HCT116 (cell line): ENCODE results near the gene FKBP5. TPM values are rescaled to one million over a fixed set of nuclear protein-coding genes. Genes with fewer than 3 reads are reported as not detected.

ENCODE experiments used
- ATAC-seq: fragments of 200-7000 bp; cut with Tn5 transposase; 2 replicates; pipeline ENCODE4 v1.9.1; 2020; ENCODE audit warnings: mild to moderate bottlenecking, moderate library complexity
- BruUV-seq: library from RNA; stranded (reverse); fragments of 400-500 nt; replicated peaks from 2 replicates; lab custom pipeline; 2021; lab: Mats Ljungman, UMichigan
- CTCF ChIA-PET: fragments of 300-600 bp; sonication (Branson Sonifier 250); formaldehyde crosslinking; loops from one replicate; lab custom pipeline; 2021; ENCODE audit warnings: antibody characterized with exemption; lab: Charles Lee
- POLR2A ChIA-PET: fragments of 300-600, 350-600 bp; sonication (Branson Sonifier 250); formaldehyde crosslinking; loops from one replicate; lab custom pipeline; 2021; ENCODE audit warnings: antibody characterized with exemption; lab: Charles Lee
- RAD21 ChIA-PET, 2 experiments: fragments of 300-600 bp; sonication (Branson Sonifier 250); formaldehyde crosslinking; loops; one replicate each; lab custom pipeline; 2023; ENCODE audit warnings: low total read pairs in 2 of 2; ENCODE audit not compliant: uncharacterized antibody in 2 of 2, unreplicated experiment in 2 of 2, low non-redundant PET in 1 of 2; lab: Charles Lee
- DNase-seq: peaks from one replicate; pipeline ENCODE4 v3.0.0-alpha.2; 2010; ENCODE audit warnings: low read depth, low spot score
- H2AFZ ChIP-seq: fragments of 200-600 bp; shearing (Covaris generic), sonication (generic); 2 replicates; pipeline ENCODE4 v1.6.1; 2017; ENCODE audit warnings: low read depth, mixed run types, mixed read lengths, antibody characterized with exemption, low read length; ENCODE audit not compliant: poor library complexity, severe bottlenecking
- H3K27ac ChIP-seq: 2 replicates; pipeline ENCODE4 v1.5.1; 2012; ENCODE audit warnings: low read depth, low read length
- H3K27me3 ChIP-seq: fragments of 200-600 bp; sonication (generic); 2 replicates; pipeline ENCODE4 v1.6.1; 2016; ENCODE audit warnings: mixed run types, low read length, mixed read lengths; ENCODE audit not compliant: insufficient read depth
- H3K36me3 ChIP-seq, 2 experiments: fragments of 200-500 bp in 1 of 2; fragments of 200-600 bp in 1 of 2; sonication (Bioruptor generic) in 1 of 2; sonication (generic) in 1 of 2; 2 replicates each; pipeline versions ENCODE4 v1.5.1 to v1.6.1; 2014 to 2016; ENCODE audit warnings: low read length in 2 of 2, inconsistent platforms in 1 of 2, mixed read lengths in 1 of 2, mixed run types in 1 of 2; ENCODE audit not compliant: insufficient read depth in 2 of 2, control insufficient read depth in 1 of 2
- H3K4me1 ChIP-seq, 2 experiments: fragments of 200-600 bp in 1 of 2; sonication (generic) in 1 of 2; 2 replicates each; pipeline versions ENCODE4 v1.5.1 to v1.6.1; 2012 to 2017; ENCODE audit warnings: low read length in 2 of 2, inconsistent platforms in 1 of 2, mild to moderate bottlenecking in 1 of 2, mixed read lengths in 1 of 2, mixed run types in 1 of 2, moderate library complexity in 1 of 2; ENCODE audit not compliant: insufficient read depth in 2 of 2, control insufficient read depth in 1 of 2
- H3K4me2 ChIP-seq: fragments of 200-600 bp; sonication (generic); 2 replicates; pipeline ENCODE4 v1.6.1; 2017; ENCODE audit warnings: mixed run types, low read length, mixed read lengths
- H3K4me3 ChIP-seq, 2 experiments: fragments of 200-600 bp in 1 of 2; sonication (generic) in 1 of 2; replicated peaks in 1 of 2; 2 replicates each; pipeline ENCODE4 v1.5.1; 2011 to 2016; ENCODE audit warnings: low read length in 2 of 2, control low read depth in 1 of 2, low read depth in 1 of 2, mild to moderate bottlenecking in 1 of 2, mixed read lengths in 1 of 2, mixed run types in 1 of 2
- H3K79me2 ChIP-seq: fragments of 200-600 bp; sonication (generic); 2 replicates; pipeline ENCODE4 v1.6.1; 2017; ENCODE audit warnings: mild to moderate bottlenecking, mixed run types, low read length, moderate library complexity, mixed read lengths; ENCODE audit not compliant: insufficient read depth
- H3K9ac ChIP-seq: fragments of 200-600 bp; sonication (generic); 2 replicates; pipeline ENCODE4 v1.6.1; 2016; ENCODE audit warnings: low read length, mixed read lengths
- H3K9me2 ChIP-seq: fragments of 200-600 bp; sonication (generic), shearing (Covaris generic); 2 replicates; pipeline ENCODE4 v1.6.1; 2017; ENCODE audit warnings: mixed run types, mild to moderate bottlenecking, moderate library complexity; ENCODE audit not compliant: insufficient read depth
- H3K9me3 ChIP-seq, 2 experiments: fragments of 200-500 bp in 1 of 2; fragments of 200-600 bp in 1 of 2; sonication (Bioruptor generic) in 1 of 2; sonication (generic) in 1 of 2; 2 replicates each; pipeline ENCODE4 v1.6.1; 2014 to 2017; ENCODE audit warnings: low read length in 2 of 2, mixed read lengths in 2 of 2, inconsistent platforms in 1 of 2, low read depth in 1 of 2, mild to moderate bottlenecking in 1 of 2, mixed run types in 1 of 2, moderate library complexity in 1 of 2; ENCODE audit not compliant: control insufficient read depth in 1 of 2, insufficient read depth in 1 of 2
- H4K20me1 ChIP-seq: fragments of 200-600 bp; sonication (generic), shearing (Covaris generic); 2 replicates; pipeline ENCODE4 v1.6.1; 2017; ENCODE audit warnings: mixed run types, mild to moderate bottlenecking, moderate library complexity; ENCODE audit not compliant: insufficient read depth
- ELF1 ChIP-seq: IDR thresholded peaks from 2 replicates; pipeline ENCODE4 v1.6.1; 2012; ENCODE audit warnings: low read depth, borderline replicate concordance
- EZH2 ChIP-seq: fragments of 200-600 bp; sonication (generic); IDR thresholded peaks from 2 replicates; pipeline ENCODE4 v1.6.1; 2017; ENCODE audit warnings: antibody characterized with exemption, mixed run types
- EZH2phosphoT487 ChIP-seq: fragments of 200-600 bp; IDR thresholded peaks from 2 replicates; pipeline ENCODE4 v1.6.1; 2018; ENCODE audit warnings: antibody characterized with exemption, borderline replicate concordance
- MAX ChIP-seq: IDR thresholded peaks from 2 replicates; pipeline ENCODE4 v1.6.1; 2012
- POLR2A ChIP-seq: IDR thresholded peaks from 2 replicates; pipeline ENCODE4 v1.7.0; 2011; ENCODE audit warnings: borderline replicate concordance; ENCODE audit not compliant: insufficient read depth, insufficient read length; ENCODE audit errors: extremely low read depth
- POLR2AphosphoS5 ChIP-seq: IDR thresholded peaks from 2 replicates; pipeline ENCODE4 v1.6.1; 2011; ENCODE audit warnings: mild to moderate bottlenecking, low read depth, low read length, moderate library complexity
- RAD21 ChIP-seq: IDR thresholded peaks from 2 replicates; pipeline ENCODE4 v1.6.1; 2012; ENCODE audit warnings: low read depth, mild to moderate bottlenecking
- SIN3A ChIP-seq: IDR thresholded peaks from 2 replicates; pipeline ENCODE4 v1.6.1; 2012; ENCODE audit warnings: low read depth
- SP1 ChIP-seq: IDR thresholded peaks from 2 replicates; pipeline ENCODE4 v1.6.1; 2012; ENCODE audit warnings: low read depth
- SRF ChIP-seq: IDR thresholded peaks from 2 replicates; pipeline ENCODE4 v1.6.1; 2012; ENCODE audit warnings: low read depth
- TCF7L2 ChIP-seq: IDR thresholded peaks from 2 replicates; pipeline ENCODE4 v1.7.0; 2011; ENCODE audit warnings: borderline replicate concordance, inconsistent platforms; ENCODE audit not compliant: insufficient read depth, insufficient read length; ENCODE audit errors: extremely low read depth
- YY1 ChIP-seq: IDR thresholded peaks from 2 replicates; pipeline ENCODE4 v1.6.1; 2011; ENCODE audit warnings: low read length, low read depth, moderate library complexity, mild to moderate bottlenecking; ENCODE audit not compliant: insufficient replicate concordance; ENCODE audit errors: extremely low read depth
- intact Hi-C: fragments of 100-400 bp; cut with micrococcal nuclease; formaldehyde crosslinking; loops from 2 replicates; pipeline ENCODE4 v1.10.0; 2022
- total RNA-seq: library from RNA; stranded (reverse); gene quantifications from one replicate; pipeline ENCODE4 v1.2.1, GENCODE V29; 2021; ENCODE audit not compliant: unreplicated experiment
- TF ChIP-seq, protein P1 (sequence below), 3 experiments: fragments of 200-600 bp in 1 of 3; sonication (generic) in 1 of 3; IDR thresholded peaks in 2 of 3; conservative IDR thresholded peaks in 1 of 3; 2 replicates each; pipeline ENCODE4 v1.5.1; 2012 to 2017; ENCODE audit warnings: low read depth in 2 of 3, low read length in 2 of 3, antibody characterized with exemption in 1 of 3, borderline replicate concordance in 1 of 3, control low read depth in 1 of 3, mild to moderate bottlenecking in 1 of 3, mixed read lengths in 1 of 3, mixed run types in 1 of 3, moderate library complexity in 1 of 3; ENCODE audit not compliant: insufficient read depth in 1 of 3

FKBP5 gene
- total RNA-seq, 1 experiment from 2014 or later: 50.3 TPM

- no peak for DNase-seq
- H3K9me3 ChIP-seq: no peaks in the 10 kb centered on the region
- CTCF ChIA-PET: interaction anchor here (1.0 kb wide), 1 partner anchor 35 kb away, joined by 4 read pairs; no protein-coding TSS in a partner anchor
- H3K27ac ChIP-seq: no peak overlapping the region
- RAD21 ChIA-PET: no interaction called here
- TF ChIP-seq ELF1 (no peak), MAX (no peak), YY1 (no peak)
- TF ChIP-seq, protein P1, sequence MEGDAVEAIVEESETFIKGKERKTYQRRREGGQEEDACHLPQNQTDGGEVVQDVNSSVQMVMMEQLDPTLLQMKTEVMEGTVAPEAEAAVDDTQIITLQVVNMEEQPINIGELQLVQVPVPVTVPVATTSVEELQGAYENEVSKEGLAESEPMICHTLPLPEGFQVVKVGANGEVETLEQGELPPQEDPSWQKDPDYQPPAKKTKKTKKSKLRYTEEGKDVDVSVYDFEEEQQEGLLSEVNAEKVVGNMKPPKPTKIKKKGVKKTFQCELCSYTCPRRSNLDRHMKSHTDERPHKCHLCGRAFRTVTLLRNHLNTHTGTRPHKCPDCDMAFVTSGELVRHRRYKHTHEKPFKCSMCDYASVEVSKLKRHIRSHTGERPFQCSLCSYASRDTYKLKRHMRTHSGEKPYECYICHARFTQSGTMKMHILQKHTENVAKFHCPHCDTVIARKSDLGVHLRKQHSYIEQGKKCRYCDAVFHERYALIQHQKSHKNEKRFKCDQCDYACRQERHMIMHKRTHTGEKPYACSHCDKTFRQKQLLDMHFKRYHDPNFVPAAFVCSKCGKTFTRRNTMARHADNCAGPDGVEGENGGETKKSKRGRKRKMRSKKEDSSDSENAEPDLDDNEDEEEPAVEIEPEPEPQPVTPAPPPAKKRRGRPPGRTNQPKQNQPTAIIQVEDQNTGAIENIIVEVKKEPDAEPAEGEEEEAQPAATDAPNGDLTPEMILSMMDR (IDR thresholded peaks at IDR 0.05 in 2 of 3, conservative IDR thresholded peaks at IDR 0.05 in 1 of 3; ENCODE audit: borderline replicate concordance in 1 of 3, insufficient read depth in 1 of 3, low read depth in 2 of 3, low read length in 2 of 3): no peak
- POLR2A ChIA-PET: no interaction called here
- no peak overlapping the region for H3K4me2 ChIP-seq
- H3K79me2 ChIP-seq: no peaks in the 10 kb centered on the region
- intact Hi-C loops: no loop called here
- H4K20me1 ChIP-seq: no peaks in the 10 kb centered on the region
- no peaks in the 10 kb centered on the region for H3K9me2 ChIP-seq
- no peaks in the 10 kb centered on the region for H3K27me3 ChIP-seq
- H2AFZ ChIP-seq: no peak overlapping the region
- H3K9ac ChIP-seq: no peak overlapping the region
- no peaks in the 10 kb centered on the region for H3K4me1 ChIP-seq
- no peaks in the 10 kb centered on the region for H3K36me3 ChIP-seq
- BruUV-seq: no TSS peak
- H3K4me3 ChIP-seq: no peak overlapping the region
- no peak for ATAC-seq
Observed at GRCh38 chr6:35557239-35557638, 131.5 kb downstream of the FKBP5 start.

- CTCF ChIA-PET: interaction anchor here (0.6 kb wide), 1 partner anchor 38 kb away, joined by 3 read pairs; no protein-coding TSS in a partner anchor
- peaks cover 4 to 6% of the 10 kb centered on the region in 2 experiments; a peak in 2 of 4 replicates for H3K9me3 ChIP-seq
- DNase-seq (no peak), ATAC-seq (no peak)
- no peaks in the 10 kb centered on the region for H4K20me1 ChIP-seq
- H3K4me1 ChIP-seq: no peaks in the 10 kb centered on the region
- POLR2A ChIA-PET: no interaction called here
- H2AFZ ChIP-seq: no peak overlapping the region
- no peak overlapping the region for H3K4me3 ChIP-seq
- H3K4me2 ChIP-seq: no peak overlapping the region
- intact Hi-C loops: no loop called here
- H3K79me2 ChIP-seq: no peaks in the 10 kb centered on the region
- H3K36me3 ChIP-seq: no peaks in the 10 kb centered on the region
- H3K27ac ChIP-seq: no peak overlapping the region
- no peaks in the 10 kb centered on the region for H3K27me3 ChIP-seq
- BruUV-seq: no TSS peak
- H3K9ac ChIP-seq: no peak overlapping the region
- TF ChIP-seq SP1: no peak
- TF ChIP-seq EZH2phosphoT487: no peak
- no peak for TF ChIP-seq POLR2AphosphoS5
- no peak for TF ChIP-seq YY1
- no peak for TF ChIP-seq MAX
- no peak for TF ChIP-seq SIN3A
- TF ChIP-seq SRF: no peak
- no peak for TF ChIP-seq EZH2
- TF ChIP-seq RAD21: no peak
- no peak for TF ChIP-seq TCF7L2
- TF ChIP-seq ELF1: no peak
- TF ChIP-seq, protein P1 (IDR thresholded peaks at IDR 0.05 in 2 of 3, conservative IDR thresholded peaks at IDR 0.05 in 1 of 3; ENCODE audit: borderline replicate concordance in 1 of 3, insufficient read depth in 1 of 3, low read depth in 2 of 3, low read length in 2 of 3): no peak
- no peak for TF ChIP-seq POLR2A
- RAD21 ChIA-PET: no interaction called here
- no peaks in the 10 kb centered on the region for H3K9me2 ChIP-seq
Observed at GRCh38 chr6:35554811-35555210, 133.9 kb downstream of the FKBP5 start.
